Cortex of kidney (tissue), 1 donor: Measurements from ENCODE around the gene OSCP1.

ENCODE experiments used
- DNase-seq: peaks from one replicate; lab custom pipeline; 2025; lab: John Stamatoyannopoulos, UW

Gene OSCP1

GRCh38 chr1:36475341-36475740 lies 25.1 kb upstream of the OSCP1 start:
- no peak for DNase-seq

GRCh38 chr1:36472656-36473055 lies 22.4 kb upstream of the OSCP1 start:
- no peak for DNase-seq

- DNase-seq: no peak
Measured at GRCh38 chr1:36471830-36472641, 21.8 kb upstream of the OSCP1 start.

GRCh38 chr1:36469163-36469562 lies 18.9 kb upstream of the OSCP1 start:
- DNase-seq: no peak

- DNase-seq: no peak
Measured at GRCh38 chr1:36467700-36468455, 17.6 kb upstream of the OSCP1 start.

GRCh38 chr1:36467027-36467410 lies 16.8 kb upstream of the OSCP1 start:
- no peak for DNase-seq

GRCh38 chr1:36466370-36467026 lies 16.2 kb upstream of the OSCP1 start:
- DNase-seq: no peak

GRCh38 chr1:36465731-36466369 lies 15.6 kb upstream of the OSCP1 start:
- no peak for DNase-seq

GRCh38 chr1:36464605-36465393 lies 14.5 kb upstream of the OSCP1 start:
- DNase-seq: no peak

- DNase-seq: peak; percentile 28
Measured at GRCh38 chr1:36463803-36464604, 13.8 kb upstream of the OSCP1 start, which contains the start of gene MRPS15. Gene MRPS15, minus strand, starts transcription at chr1:36464384. Its CDS starts 109 bp downstream, at chr1:36464275.

GRCh38 chr1:36463463-36463802 lies 13.2 kb upstream of the OSCP1 start:
- DNase-seq: no peak

GRCh38 chr1:36458910-36459309 lies 8.7 kb upstream of the OSCP1 start:
- DNase-seq: no peak

- DNase-seq: no peak
Measured at GRCh38 chr1:36457691-36458090, 7.4 kb upstream of the OSCP1 start.

GRCh38 chr1:36456391-36456928 lies 6.2 kb upstream of the OSCP1 start:
- no peak for DNase-seq

GRCh38 chr1:36455386-36455785 lies 5.1 kb upstream of the OSCP1 start:
- DNase-seq: no peak

- DNase-seq: no peak
Measured at GRCh38 chr1:36453600-36454388, 3.5 kb upstream of the OSCP1 start.

GRCh38 chr1:36453051-36453450 lies 2.8 kb upstream of the OSCP1 start:
- no peak for DNase-seq

- no peak for DNase-seq
Measured at GRCh38 chr1:36450919-36451305, 661 bp upstream of the OSCP1 start.

GRCh38 chr1:36448530-36449056 lies 1.7 kb downstream of the OSCP1 start:
- DNase-seq: no peak
